ENCODE measurements around the gene TPMT.

The TPMT gene

GRCh38 chr6:18136260-18136659 is 18.6 kb downstream of the TPMT start:
- TF ChIP-seq RAD21 (IDR thresholded peaks at IDR 0.05; ENCODE audit: low read depth), result no peak
- no peak for TF ChIP-seq TEAD4 (IDR thresholded peaks at IDR 0.05)
- TF ChIP-seq USF1 (IDR thresholded peaks at IDR 0.05), result no peak
- TF ChIP-seq YY1 (IDR thresholded peaks at IDR 0.05; ENCODE audit: low read depth), result no peak
- TF ChIP-seq EP300 (IDR thresholded peaks at IDR 0.05; ENCODE audit: borderline replicate concordance), result no peak
- TF ChIP-seq NFIC (IDR thresholded peaks at IDR 0.05), result no peak
- no peak for TF ChIP-seq CREB1 (IDR thresholded peaks at IDR 0.05; ENCODE audit: low read depth)
- TF ChIP-seq TCF12 (IDR thresholded peaks at IDR 0.05; ENCODE audit: low read depth), result no peak
- TF ChIP-seq EGR1 (IDR thresholded peaks at IDR 0.05), result no peak
- TF ChIP-seq TAF1 (IDR thresholded peaks at IDR 0.05; ENCODE audit: low read depth), result no peak
- no peak for TF ChIP-seq FOXM1 (IDR thresholded peaks at IDR 0.05; ENCODE audit: borderline replicate concordance, low read depth)
- no peak for TF ChIP-seq MAX (IDR thresholded peaks at IDR 0.05)
- no peak for TF ChIP-seq ZBTB7A (IDR thresholded peaks at IDR 0.05; ENCODE audit: low read depth)
- TF ChIP-seq CEBPB (IDR thresholded peaks at IDR 0.05), result no peak
- TF ChIP-seq REST (IDR thresholded peaks at IDR 0.05; ENCODE audit: low read depth), result no peak

- TF ChIP-seq NFIC (IDR thresholded peaks at IDR 0.05), result no peak
- TF ChIP-seq EGR1 (IDR thresholded peaks at IDR 0.05), result no peak
Observed at GRCh38 chr6:18135171-18135570, 19.7 kb downstream of the TPMT start.

GRCh38 chr6:18132346-18132745 is 22.5 kb downstream of the TPMT start:
- no peak for TF ChIP-seq USF1 (IDR thresholded peaks at IDR 0.05)
- no peak for TF ChIP-seq EGR1 (IDR thresholded peaks at IDR 0.05)
- TF ChIP-seq NFIC (IDR thresholded peaks at IDR 0.05), result no peak
- no peak for TF ChIP-seq CEBPB (IDR thresholded peaks at IDR 0.05)
- TF ChIP-seq RAD21 (IDR thresholded peaks at IDR 0.05; ENCODE audit: low read depth), result no peak
- no peak for TF ChIP-seq ZBTB7A (IDR thresholded peaks at IDR 0.05; ENCODE audit: low read depth)
- TF ChIP-seq YY1 (IDR thresholded peaks at IDR 0.05; ENCODE audit: low read depth), result no peak
- no peak for TF ChIP-seq TCF12 (IDR thresholded peaks at IDR 0.05; ENCODE audit: low read depth)
- TF ChIP-seq MAX (IDR thresholded peaks at IDR 0.05), result no peak
- no peak for TF ChIP-seq FOXM1 (IDR thresholded peaks at IDR 0.05; ENCODE audit: borderline replicate concordance, low read depth)
- TF ChIP-seq TAF1 (IDR thresholded peaks at IDR 0.05; ENCODE audit: low read depth), result no peak
- no peak for TF ChIP-seq CREB1 (IDR thresholded peaks at IDR 0.05; ENCODE audit: low read depth)
- TF ChIP-seq REST (IDR thresholded peaks at IDR 0.05; ENCODE audit: low read depth), result no peak
- no peak for TF ChIP-seq TEAD4 (IDR thresholded peaks at IDR 0.05)

- TF ChIP-seq RAD21 (IDR thresholded peaks at IDR 0.05; ENCODE audit: low read depth) (no peak), ZBTB7A (IDR thresholded peaks at IDR 0.05; ENCODE audit: low read depth) (no peak), EP300 (IDR thresholded peaks at IDR 0.05; ENCODE audit: borderline replicate concordance) (no peak), CEBPB (IDR thresholded peaks at IDR 0.05) (no peak), MAX (IDR thresholded peaks at IDR 0.05) (no peak), USF1 (IDR thresholded peaks at IDR 0.05) (no peak), YY1 (IDR thresholded peaks at IDR 0.05; ENCODE audit: low read depth) (no peak), FOXM1 (IDR thresholded peaks at IDR 0.05; ENCODE audit: borderline replicate concordance, low read depth) (no peak), NFIC (IDR thresholded peaks at IDR 0.05) (no peak), TAF1 (IDR thresholded peaks at IDR 0.05; ENCODE audit: low read depth) (no peak), REST (IDR thresholded peaks at IDR 0.05; ENCODE audit: low read depth) (no peak)
Observed at GRCh38 chr6:18126121-18126520, 28.8 kb downstream of the TPMT start.
